NCI-H2171 (cell line): ENCODE data around the gene C4orf54.

Experiments used
- DNase-seq: peaks from one replicate; lab custom pipeline; 2025; lab: John Stamatoyannopoulos, UW

Gene C4orf54

GRCh38 chr4:99651811-99652485 is 5.7 kb downstream of the C4orf54 start:
- DNase-seq, result no peak

- DNase-seq, result no peak
Observed at GRCh38 chr4:99651016-99651769, 6.4 kb downstream of the C4orf54 start.

GRCh38 chr4:99649778-99650177 is 7.8 kb downstream of the C4orf54 start:
- DNase-seq, result no peak

- no peak for DNase-seq
Observed at GRCh38 chr4:99649208-99649607, 8.4 kb downstream of the C4orf54 start.

- no peak for DNase-seq
Observed at GRCh38 chr4:99648321-99648720, 9.3 kb downstream of the C4orf54 start.

- DNase-seq, result no peak
Observed at GRCh38 chr4:99647071-99647470, 10.6 kb downstream of the C4orf54 start.

- no peak for DNase-seq
Observed at GRCh38 chr4:99645638-99646037, 12.0 kb downstream of the C4orf54 start.

- DNase-seq, result no peak
Observed at GRCh38 chr4:99645036-99645435, 12.6 kb downstream of the C4orf54 start.

GRCh38 chr4:99644453-99644852 is 13.2 kb downstream of the C4orf54 start:
- DNase-seq, result no peak

GRCh38 chr4:99642725-99643489 is 14.7 kb downstream of the C4orf54 start:
- DNase-seq, result no peak

- no peak for DNase-seq
Observed at GRCh38 chr4:99640676-99641075, 17.0 kb downstream of the C4orf54 start.

- DNase-seq, result no peak
Observed at GRCh38 chr4:99637174-99637573, 20.5 kb downstream of the C4orf54 start.

- no peak for DNase-seq
Observed at GRCh38 chr4:99636422-99636821, 21.2 kb downstream of the C4orf54 start.

GRCh38 chr4:99635601-99636000 is 22.0 kb downstream of the C4orf54 start:
- DNase-seq, result no peak

- DNase-seq, result no peak
Observed at GRCh38 chr4:99634742-99635360, 22.8 kb downstream of the C4orf54 start.

- DNase-seq, result no peak
Observed at GRCh38 chr4:99633772-99634171, 23.9 kb downstream of the C4orf54 start.

GRCh38 chr4:99630857-99631360 is 26.7 kb downstream of the C4orf54 start:
- DNase-seq, result no peak

GRCh38 chr4:99629962-99630554 is 27.6 kb downstream of the C4orf54 start:
- no peak for DNase-seq

- no peak for DNase-seq
Observed at GRCh38 chr4:99628040-99628439, 29.6 kb downstream of the C4orf54 start.

GRCh38 chr4:99625369-99625768 is 32.3 kb downstream of the C4orf54 start:
- DNase-seq, result no peak

- no peak for DNase-seq
Observed at GRCh38 chr4:99624141-99624719, 33.4 kb downstream of the C4orf54 start.
